WERI-Rb-1 (cell line): ENCODE measurements around the gene EML2.

Experiments used
- DNase-seq: peaks from one replicate; pipeline ENCODE4 v3.0.0-alpha.2; 2020
- H3K27ac ChIP-seq: fragments of 250-450 bp; sonication (Bioruptor Pico); 2 replicates; pipeline ENCODE4 v1.5.1; 2020; ENCODE audit warnings: mild to moderate bottlenecking, moderate library complexity
- H3K27me3 ChIP-seq: fragments of 250-450 bp; sonication (Bioruptor Pico); 2 replicates; pipeline ENCODE4 v1.5.1; 2021; ENCODE audit warnings: mild to moderate bottlenecking, low read depth, moderate library complexity; ENCODE audit not compliant: insufficient read depth, severe bottlenecking
- H3K36me3 ChIP-seq: fragments of 250-450 bp; sonication (Bioruptor Pico); 2 replicates; pipeline ENCODE4 v1.5.1; 2020; ENCODE audit warnings: mild to moderate bottlenecking, moderate library complexity
- H3K4me3 ChIP-seq: 2 replicates; pipeline ENCODE4 v1.5.1; 2011; ENCODE audit warnings: low read depth, mild to moderate bottlenecking, control low read depth, low read length
- H3K9me3 ChIP-seq: fragments of 250-450 bp; sonication (Bioruptor Pico); 2 replicates; pipeline ENCODE4 v1.5.1; 2021; ENCODE audit warnings: mild to moderate bottlenecking, moderate library complexity; ENCODE audit not compliant: severe bottlenecking
- TF ChIP-seq, protein P1 (sequence below): IDR thresholded peaks from 2 replicates; pipeline ENCODE4 v1.5.1; 2011; ENCODE audit warnings: low read depth, mild to moderate bottlenecking, control low read depth, inconsistent platforms, low read length

The EML2 gene

GRCh38 chr19:45584332-45585157, 54.7 kb downstream of the EML2 start, which contains the start of gene OPA3:
TSS of gene OPA3 (minus strand) at chr19:45584802. CDS start at chr19:45584764, 38 bp downstream.
- Histone ChIP-seq H3K4me3 (peak within 1 kb of the TSS; percentile 92), H3K36me3 (no peaks in the 10 kb centered on the region; the same call in 1 of the 2 replicates), H3K27me3 (no peaks in the 10 kb centered on the region), H3K27ac (peak within 1 kb of the TSS; percentile 95), H3K9me3 (no peaks in the 10 kb centered on the region)
- DNase-seq = peak; percentile 99
- TF ChIP-seq, protein P1, sequence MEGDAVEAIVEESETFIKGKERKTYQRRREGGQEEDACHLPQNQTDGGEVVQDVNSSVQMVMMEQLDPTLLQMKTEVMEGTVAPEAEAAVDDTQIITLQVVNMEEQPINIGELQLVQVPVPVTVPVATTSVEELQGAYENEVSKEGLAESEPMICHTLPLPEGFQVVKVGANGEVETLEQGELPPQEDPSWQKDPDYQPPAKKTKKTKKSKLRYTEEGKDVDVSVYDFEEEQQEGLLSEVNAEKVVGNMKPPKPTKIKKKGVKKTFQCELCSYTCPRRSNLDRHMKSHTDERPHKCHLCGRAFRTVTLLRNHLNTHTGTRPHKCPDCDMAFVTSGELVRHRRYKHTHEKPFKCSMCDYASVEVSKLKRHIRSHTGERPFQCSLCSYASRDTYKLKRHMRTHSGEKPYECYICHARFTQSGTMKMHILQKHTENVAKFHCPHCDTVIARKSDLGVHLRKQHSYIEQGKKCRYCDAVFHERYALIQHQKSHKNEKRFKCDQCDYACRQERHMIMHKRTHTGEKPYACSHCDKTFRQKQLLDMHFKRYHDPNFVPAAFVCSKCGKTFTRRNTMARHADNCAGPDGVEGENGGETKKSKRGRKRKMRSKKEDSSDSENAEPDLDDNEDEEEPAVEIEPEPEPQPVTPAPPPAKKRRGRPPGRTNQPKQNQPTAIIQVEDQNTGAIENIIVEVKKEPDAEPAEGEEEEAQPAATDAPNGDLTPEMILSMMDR = no peak

DNA sequence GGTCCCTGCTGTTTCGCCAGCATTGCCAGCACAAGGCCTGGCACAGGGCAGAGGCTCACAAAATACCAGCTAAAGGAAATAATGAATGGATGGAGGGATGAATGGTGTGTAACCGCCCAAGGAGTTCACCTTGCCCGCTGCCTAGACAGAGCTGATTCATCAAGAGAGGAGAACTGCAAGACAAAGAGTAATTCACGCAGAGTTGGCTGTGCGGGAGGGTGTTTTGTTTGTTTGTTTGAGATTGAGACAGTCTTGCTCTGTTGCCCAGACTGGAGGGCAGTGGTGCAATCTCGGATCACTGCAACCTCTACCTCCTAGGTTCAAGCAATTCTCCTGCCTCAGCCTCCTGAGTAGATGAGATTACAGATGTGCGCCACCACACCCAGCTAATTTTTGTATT, 57.6 kb downstream of the EML2 start:
- H3K27ac ChIP-seq = no peak overlapping the region
- H3K36me3 ChIP-seq = no peaks in the 10 kb centered on the region; the same call in 1 of the 2 replicates
- no peaks in the 10 kb centered on the region for H3K9me3 ChIP-seq
- no peaks in the 10 kb centered on the region for H3K27me3 ChIP-seq
- DNase-seq = no peak
- TF ChIP-seq, protein P1 = no peak
- H3K4me3 ChIP-seq = no peak overlapping the region

- Histone ChIP-seq H3K27ac (no peak overlapping the region), H3K4me3 (no peak overlapping the region), H3K9me3 (no peaks in the 10 kb centered on the region), H3K36me3 (no peaks in the 10 kb centered on the region; the same call in none of the 2 replicates), H3K27me3 (no peaks in the 10 kb centered on the region)
- DNase-seq = no peak
- TF ChIP-seq, protein P1 = no peak
These were observed 60.3 kb downstream of the EML2 start for GRCh38 chr19:45578861-45579260.

- DNase-seq = peak; percentile 63
- Histone ChIP-seq H3K9me3 (no peaks in the 10 kb centered on the region), H3K27ac (peak overlapping the region; percentile 43), H3K4me3 (no peak overlapping the region), H3K27me3 (no peaks in the 10 kb centered on the region), H3K36me3 (no peaks in the 10 kb centered on the region; the same call in none of the 2 replicates)
- TF ChIP-seq, protein P1 = no peak
These were observed 61.9 kb downstream of the EML2 start for GRCh38 chr19:45577111-45577905.

DNA sequence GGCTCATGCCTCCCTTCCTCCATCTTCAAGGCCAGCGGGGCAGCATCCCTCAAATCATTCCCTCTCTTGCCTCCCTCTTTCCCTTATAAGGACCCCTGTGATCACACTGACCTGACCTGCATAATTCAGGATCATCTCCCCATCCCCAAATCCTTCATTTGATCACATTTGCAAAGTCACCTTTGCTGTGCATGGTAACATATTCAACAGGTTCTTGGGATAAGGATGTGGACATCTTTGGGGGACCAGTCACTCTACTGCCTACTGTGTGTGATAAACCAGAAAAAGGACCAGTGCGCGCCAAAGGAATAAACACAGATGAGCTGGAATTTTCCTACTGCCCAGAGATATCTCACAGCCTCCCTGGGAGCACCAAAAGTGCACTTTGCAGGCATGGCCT, 62.5 kb downstream of the EML2 start:
- no peak for DNase-seq
- Histone ChIP-seq H3K4me3 (no peak overlapping the region), H3K9me3 (no peaks in the 10 kb centered on the region), H3K27ac (peak overlapping the region; percentile 43), H3K36me3 (no peaks in the 10 kb centered on the region; the same call in none of the 2 replicates), H3K27me3 (no peaks in the 10 kb centered on the region)
- TF ChIP-seq, protein P1 = no peak
